ENCODE data around the gene GDPD4.

The GDPD4 gene

GRCh38 chr11:77206264-77207018 is 95.0 kb downstream of the GDPD4 start:
- no peak for DNase-seq (ENCODE audit: low read depth)

DNA sequence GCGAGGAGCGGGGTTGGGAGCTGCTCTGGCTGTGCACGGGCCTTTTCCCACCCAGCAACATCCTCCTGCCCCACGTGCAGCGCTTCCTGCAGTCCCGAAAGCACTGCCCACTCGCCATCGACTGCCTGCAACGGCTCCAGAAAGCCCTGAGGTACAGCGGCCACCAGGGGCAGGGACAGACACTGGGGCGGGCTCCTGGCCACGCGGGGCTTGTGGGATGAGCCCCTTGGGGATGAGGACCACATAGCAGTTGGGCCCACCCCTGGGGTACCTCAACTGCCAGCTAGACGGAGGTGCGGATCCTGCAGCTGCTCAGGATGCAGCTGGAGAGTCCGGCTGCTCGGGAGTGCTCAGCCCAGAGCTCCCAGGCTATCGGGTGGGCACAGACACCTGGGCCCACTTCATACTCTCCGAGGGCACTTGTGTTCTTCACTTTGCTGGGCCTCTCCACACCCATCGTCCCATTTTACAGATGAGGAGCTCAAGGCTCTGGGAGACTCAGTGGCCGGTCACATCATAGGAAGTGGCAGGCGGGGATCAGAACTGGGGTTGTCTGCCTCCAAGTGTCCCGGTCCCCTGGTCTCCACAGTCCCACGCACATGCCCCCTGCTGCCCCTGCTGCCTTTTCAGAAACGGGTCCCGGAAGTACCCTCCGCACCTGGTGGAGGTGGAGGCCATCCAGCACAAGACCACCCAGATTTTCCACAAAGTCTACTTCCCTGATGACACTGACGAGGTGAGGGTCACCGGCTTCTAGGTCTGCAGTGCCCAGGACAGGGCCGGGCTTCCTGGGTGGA is 95.8 kb downstream of the GDPD4 start:
- no peak for DNase-seq (ENCODE audit: low read depth)

- no peak for DNase-seq (ENCODE audit: low read depth)
Measured at GRCh38 chr11:77204754-77205466, 96.6 kb downstream of the GDPD4 start.

DNA sequence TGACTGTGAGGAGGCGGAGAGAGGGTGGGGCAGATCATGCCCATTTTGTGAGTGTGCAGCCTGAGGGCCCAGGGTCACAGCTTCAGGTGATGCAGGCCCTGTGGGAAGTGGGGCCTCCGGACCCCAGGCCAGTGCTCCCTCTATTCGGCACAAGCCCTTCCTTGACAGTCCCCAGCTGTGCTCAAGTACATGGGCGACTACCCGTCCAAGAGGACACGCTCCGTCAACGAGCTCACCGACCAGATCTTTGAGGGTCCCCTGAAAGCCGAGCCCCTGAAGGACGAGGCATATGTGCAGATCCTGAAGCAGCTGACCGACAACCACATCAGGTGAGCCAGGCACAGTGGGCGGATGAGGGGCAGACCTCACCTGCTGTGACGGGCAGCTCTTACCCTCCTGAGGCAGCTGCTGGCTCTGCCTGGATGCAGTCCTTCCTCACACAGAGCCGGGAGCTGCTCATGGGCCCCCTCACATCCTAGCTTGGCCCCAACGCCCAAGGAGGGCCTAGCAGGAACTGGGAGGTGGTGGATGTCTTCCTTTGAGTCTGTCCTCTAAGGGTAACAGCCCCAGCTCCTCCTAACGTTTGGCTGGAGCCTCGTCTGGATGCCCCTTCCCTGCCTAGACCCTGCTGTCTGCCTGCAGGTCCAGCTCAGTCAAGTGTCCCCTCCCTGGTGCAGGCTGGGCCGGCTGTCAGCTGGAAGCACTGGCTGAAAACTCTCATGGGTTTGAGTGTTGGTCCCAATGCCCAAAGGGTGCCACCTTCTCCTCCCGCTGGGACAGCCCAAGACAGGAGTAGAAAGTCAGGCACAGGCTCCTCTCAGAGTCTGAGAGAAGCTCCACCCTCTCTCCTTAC is 97.4 kb downstream of the GDPD4 start:
- no peak for DNase-seq (ENCODE audit: low read depth)

GRCh38 chr11:77202941-77203900 is 98.3 kb downstream of the GDPD4 start:
- DNase-seq (ENCODE audit: low read depth): no peak

DNA sequence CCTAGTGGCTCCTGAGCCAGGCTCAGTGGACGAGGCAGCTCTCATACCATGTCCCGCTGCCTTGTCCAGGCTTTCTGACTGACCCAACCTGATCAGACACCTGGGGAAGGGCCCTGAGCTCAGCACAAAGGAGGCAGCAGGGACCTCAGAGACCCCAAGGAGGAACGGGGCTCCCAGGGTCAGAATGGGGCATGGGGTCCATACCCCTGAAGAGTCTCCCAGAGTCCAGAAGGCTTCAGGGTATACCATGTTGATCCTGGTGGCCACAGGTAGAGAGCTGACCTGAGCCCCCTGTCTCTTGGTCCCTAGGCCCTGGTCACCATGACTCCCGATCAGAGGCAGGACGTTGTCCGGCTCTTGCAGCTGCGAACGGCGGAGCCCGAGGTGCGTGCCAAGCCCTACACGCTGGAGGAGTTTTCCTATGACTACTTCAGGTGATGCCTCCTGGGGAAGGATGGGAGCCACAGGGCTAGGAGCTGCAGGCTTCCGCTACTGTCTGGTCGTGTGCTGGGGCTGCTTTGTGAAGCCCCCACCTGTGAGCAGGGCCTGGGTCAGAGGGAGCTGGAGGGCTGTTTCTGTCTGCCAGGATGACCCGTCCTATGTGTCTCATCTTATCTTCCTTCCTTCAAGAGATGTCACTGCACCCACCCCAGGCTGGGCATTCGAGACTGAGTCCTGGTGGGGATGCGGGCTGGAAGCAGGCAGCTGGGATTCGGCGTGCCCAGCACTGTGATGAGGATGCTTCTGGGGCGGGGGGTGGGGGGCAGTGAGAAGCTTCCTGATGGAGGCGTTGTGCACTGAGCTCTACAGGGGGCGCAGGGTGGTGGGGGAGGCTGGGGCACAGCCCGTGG is 99.3 kb downstream of the GDPD4 start:
- no peak for DNase-seq (ENCODE audit: low read depth)

- DNase-seq (ENCODE audit: low read depth): no peak
Measured at GRCh38 chr11:77201370-77201769, 100.1 kb downstream of the GDPD4 start.

GRCh38 chr11:77200351-77201268 is 100.9 kb downstream of the GDPD4 start:
- no peak for DNase-seq (ENCODE audit: low read depth)

DNA sequence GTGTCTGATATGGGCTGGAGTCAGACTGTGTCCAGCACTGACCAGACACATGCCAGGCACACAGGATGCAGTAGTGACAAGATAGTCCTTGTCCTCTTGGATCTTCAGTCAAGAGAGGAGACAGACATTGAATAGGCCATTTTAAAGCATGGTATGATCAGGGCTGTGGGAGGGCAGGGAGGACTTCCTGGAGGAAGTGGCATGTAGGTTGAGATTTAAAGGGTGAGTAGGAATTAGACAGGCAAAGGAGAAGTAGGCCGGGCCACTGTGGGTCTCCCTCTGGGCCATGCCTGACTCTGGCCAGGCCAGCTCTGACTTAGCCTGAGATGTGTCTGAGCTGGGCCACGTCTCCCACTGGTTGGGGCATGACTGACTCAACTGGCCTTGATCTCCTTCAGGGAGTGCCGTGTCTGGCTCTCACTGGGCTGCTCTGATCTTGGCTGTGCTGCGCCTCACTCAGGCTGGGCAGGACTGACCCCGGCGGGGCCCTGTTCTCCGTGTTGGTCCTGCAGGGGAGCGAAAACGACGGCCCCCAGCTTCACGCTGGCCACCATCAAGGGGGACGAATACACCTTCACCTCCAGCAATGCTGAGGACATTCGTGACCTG is 102.2 kb downstream of the GDPD4 start:
- DNase-seq (ENCODE audit: low read depth): no peak

DNA sequence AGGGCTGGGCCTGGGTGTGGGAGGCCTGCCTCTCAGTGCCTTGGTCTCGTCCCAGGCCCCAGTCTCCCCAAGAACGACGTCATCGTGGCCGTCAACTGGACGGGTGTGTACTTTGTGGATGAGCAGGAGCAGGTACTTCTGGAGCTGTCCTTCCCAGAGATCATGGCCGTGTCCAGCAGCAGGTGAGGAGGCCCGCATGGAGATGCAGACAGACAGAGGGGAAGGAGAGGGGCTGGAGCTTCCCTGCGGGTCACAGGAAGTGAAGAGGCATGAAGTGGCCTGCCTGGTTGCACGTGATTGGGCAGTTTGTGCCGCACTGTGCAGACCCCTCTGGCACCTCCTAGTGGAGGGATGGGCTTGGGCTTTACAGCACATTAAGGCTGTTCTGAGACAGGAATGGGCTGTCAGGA is 103.0 kb downstream of the GDPD4 start:
- no peak for DNase-seq (ENCODE audit: low read depth)

GRCh38 chr11:77197626-77198320 is 103.7 kb downstream of the GDPD4 start:
- no peak for DNase-seq (ENCODE audit: low read depth)

DNA sequence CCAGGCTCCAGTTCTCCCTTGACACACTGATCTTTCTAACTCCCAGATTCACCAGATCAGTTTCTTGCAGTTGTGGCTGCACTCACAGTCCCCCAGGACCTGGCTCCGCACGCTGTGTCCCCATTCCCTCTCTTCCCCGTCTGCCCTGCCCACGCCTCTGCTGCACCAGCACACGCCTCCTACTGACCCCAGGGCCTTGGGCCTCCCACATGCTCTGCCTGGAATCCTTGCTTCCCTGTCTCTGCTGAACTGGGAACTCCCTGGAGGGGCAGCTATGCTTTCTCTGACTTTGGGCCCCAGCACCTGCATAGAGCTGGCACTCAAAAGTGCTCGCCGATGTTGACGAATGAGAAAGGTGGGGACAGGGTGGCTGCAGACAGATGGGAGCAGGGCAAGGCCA is 104.5 kb downstream of the GDPD4 start:
- DNase-seq (ENCODE audit: low read depth): no peak

- no peak for DNase-seq (ENCODE audit: low read depth)
Measured at GRCh38 chr11:77195071-77195755, 106.3 kb downstream of the GDPD4 start.

DNA sequence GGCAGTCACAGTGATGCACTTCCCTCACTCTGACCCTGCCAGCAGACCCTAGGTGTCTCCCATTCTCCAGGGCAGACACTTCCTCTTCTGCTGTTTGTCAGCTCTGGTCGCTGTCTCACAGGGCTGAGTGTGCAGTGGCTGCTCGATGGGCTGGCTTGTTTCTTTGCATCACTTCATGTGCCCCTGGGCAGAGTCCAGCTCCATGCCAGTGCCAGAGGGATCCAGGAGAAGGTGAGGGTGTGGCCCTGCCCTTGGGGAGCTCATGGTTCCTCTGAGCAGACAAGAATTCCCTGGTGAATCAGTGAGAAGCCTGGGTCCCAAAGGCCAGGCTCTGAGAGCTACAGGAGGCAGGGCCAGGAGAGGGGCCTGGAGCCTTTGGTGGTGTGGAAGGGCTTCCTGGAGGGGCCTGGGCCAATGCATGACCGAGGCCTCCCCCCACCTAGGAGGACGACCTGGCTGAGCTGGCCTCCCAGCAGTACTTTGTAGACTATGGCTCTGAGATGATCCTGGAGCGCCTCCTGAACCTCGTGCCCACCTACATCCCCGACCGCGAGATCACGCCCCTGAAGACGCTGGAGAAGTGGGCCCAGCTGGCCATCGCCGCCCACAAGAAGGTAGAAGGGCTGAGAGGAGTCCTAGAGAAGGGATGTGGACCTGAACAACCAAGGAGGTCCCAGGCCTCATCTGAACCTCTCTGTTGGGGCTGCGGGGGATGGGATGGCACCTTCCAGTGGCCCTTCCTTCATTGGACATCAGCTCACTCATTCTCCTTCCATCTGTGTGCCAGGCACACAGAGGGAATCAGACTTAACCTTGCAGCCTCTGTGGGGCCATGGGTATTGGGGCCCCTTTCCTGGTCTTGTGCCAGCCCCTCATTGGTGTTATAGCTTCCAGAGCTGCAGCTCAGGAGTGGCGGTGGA is 107.3 kb downstream of the GDPD4 start:
- no peak for DNase-seq (ENCODE audit: low read depth)

DNA sequence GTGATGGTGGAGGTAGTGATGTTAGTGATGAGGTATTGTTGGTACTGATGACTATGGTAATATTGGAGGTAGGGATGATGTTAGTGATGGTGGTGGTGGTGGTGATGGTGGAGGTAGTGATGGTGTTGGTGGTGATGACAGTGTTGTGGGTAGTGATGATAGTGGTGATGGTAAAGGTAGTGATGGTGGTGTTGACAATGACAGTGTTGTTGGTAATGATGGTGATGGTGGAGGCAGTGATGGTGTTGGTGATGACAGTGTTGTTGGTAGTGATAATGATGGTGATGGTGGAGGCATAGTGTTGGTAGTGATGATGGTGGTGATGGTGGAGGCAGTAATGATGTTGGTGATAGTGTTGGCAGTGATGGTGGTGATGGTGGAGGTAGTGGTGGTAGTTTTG is 108.3 kb downstream of the GDPD4 start:
- DNase-seq (ENCODE audit: low read depth): no peak
